CD4-positive, alpha-beta T cell treated with Interleukin-1 beta for 1 hour (primary cell): ENCODE data around the gene MXD1.
A peak's percentile ranks its signal among the peaks of the same experiment; 100 is the strongest.
"Not testable (repeated sequence)": the region's sequence is repeated elsewhere in the genome, so short reads cannot be mapped to it uniquely, and the experiment has no call there.

Experiments used
- DNase-seq, 2 donors: peaks; one replicate each; pipeline ENCODE4 v3.0.0-alpha.2; 2020 to 2022

MXD1 gene

GRCh38 chr2:69914950-69915945, at the start of gene MXD1:
TSS of gene MXD1 (plus strand) at chr2:69915109. CDS start at chr2:69915331, 222 bp downstream.
- DNase-seq, result peak; percentile 18 to 31

- DNase-seq, result no peak
These were observed 26.5 kb upstream of the MXD1 start for GRCh38 chr2:69888451-69888850.

- DNase-seq, result no peak
These were observed 25.6 kb upstream of the MXD1 start for GRCh38 chr2:69889302-69889701.

GRCh38 chr2:69890881-69891280, 24.0 kb upstream of the MXD1 start:
- DNase-seq, result no peak

GRCh38 chr2:69892838-69893424, 22.0 kb upstream of the MXD1 start:
- DNase-seq, result not testable (repeated sequence)

GRCh38 chr2:69893684-69894551, 21.0 kb upstream of the MXD1 start, which contains the start of gene SNRNP27:
TSS of gene SNRNP27 (plus strand) at chr2:69893956. CDS start at chr2:69893985, 29 bp downstream.
- DNase-seq, result peak; percentile 79 to 83

GRCh38 chr2:69894737-69895136, 20.2 kb upstream of the MXD1 start:
- DNase-seq, result not testable (repeated sequence)

- DNase-seq, result peak in 1 of 2 donors; percentile 58
These were observed 12.5 kb upstream of the MXD1 start for GRCh38 chr2:69902213-69902922.

- DNase-seq, result no peak
These were observed 7.7 kb upstream of the MXD1 start for GRCh38 chr2:69907216-69907615.

- peak in 1 of 2 donors; percentile 75 for DNase-seq
These were observed 2.8 kb upstream of the MXD1 start for GRCh38 chr2:69911985-69912563.

- DNase-seq, result peak; percentile 100
These were observed 552 bp upstream of the MXD1 start for GRCh38 chr2:69914164-69914949.

- no peak for DNase-seq
These were observed 1.2 kb downstream of the MXD1 start for GRCh38 chr2:69916106-69916505.

GRCh38 chr2:69917852-69918251, 2.9 kb downstream of the MXD1 start:
- DNase-seq, result peak in 1 of 2 donors; percentile 31

GRCh38 chr2:69918401-69918800, 3.5 kb downstream of the MXD1 start:
- DNase-seq, result no peak

- no peak for DNase-seq
These were observed 8.2 kb downstream of the MXD1 start for GRCh38 chr2:69923116-69923515.

- peak in 1 of 2 donors; percentile 30 for DNase-seq
These were observed 12.1 kb downstream of the MXD1 start for GRCh38 chr2:69926849-69927515.

- no peak for DNase-seq
These were observed 17.1 kb downstream of the MXD1 start for GRCh38 chr2:69931832-69932595.

GRCh38 chr2:69932596-69932922, 17.6 kb downstream of the MXD1 start:
- DNase-seq, result no peak

GRCh38 chr2:69933254-69933828, 18.4 kb downstream of the MXD1 start:
- no peak for DNase-seq
